Endothelial cell of umbilical vein (primary cell): ENCODE data around the gene MACROD2. TPM values are rescaled to one million over a fixed set of nuclear protein-coding genes. Genes with fewer than 3 reads are reported as not detected.

ENCODE experiments used
- BruUV-seq: library from RNA; stranded (reverse); fragments of 400-500 nt; replicated peaks from 2 replicates; lab custom pipeline; 2021; lab: Mats Ljungman, UMichigan
- CTCF ChIA-PET: fragments of 300-600, 350-600 bp; sonication (Branson Sonifier 250); formaldehyde crosslinking; loops from one replicate; lab custom pipeline; 2021; ENCODE audit warnings: antibody characterized with exemption, inconsistent platforms; lab: Charles Lee
- POLR2A ChIA-PET: fragments of 300-600, 350-600 bp; sonication (Branson Sonifier 250); formaldehyde crosslinking; loops from one replicate; lab custom pipeline; 2021; ENCODE audit warnings: antibody characterized with exemption, inconsistent platforms; lab: Charles Lee
- DNase-seq: peaks from one replicate; pipeline ENCODE4 v3.0.0-alpha.2; 2011; ENCODE audit warnings: low read depth, low spot score
- FAIRE-seq: peaks from 2 replicates; lab custom pipeline; 2011; peaks lifted over from hg19 to GRCh38; lab: Jason Lieb, UNC
- H2AFZ ChIP-seq: 2 replicates; pipeline ENCODE4 v1.6.0; 2012; ENCODE audit warnings: low read depth, low read length, control low read depth, inconsistent platforms
- H3K27ac ChIP-seq: 2 replicates; pipeline ENCODE4 v1.5.1; 2011; ENCODE audit warnings: low read depth, mild to moderate bottlenecking, control low read depth, low read length, moderate library complexity; ENCODE audit not compliant: insufficient read depth
- H3K27me3 ChIP-seq, 2 experiments: 2 replicates each; pipeline versions ENCODE4 v1.6.0 to v1.6.1; 2011; ENCODE audit warnings: low read length in 2 of 2, mixed read lengths in 1 of 2; ENCODE audit not compliant: control insufficient read depth in 2 of 2, insufficient read depth in 2 of 2
- H3K36me3 ChIP-seq, 2 experiments: 2 replicates in 1 of 2; 3 replicates in 1 of 2; pipeline ENCODE4 v1.5.1; 2011; ENCODE audit warnings: low read length in 2 of 2, mild to moderate bottlenecking in 1 of 2, moderate library complexity in 1 of 2; ENCODE audit not compliant: control insufficient read depth in 2 of 2, insufficient read depth in 2 of 2; ENCODE audit errors: extremely low read depth in 1 of 2
- H3K4me1 ChIP-seq: 3 replicates; pipeline ENCODE4 v1.5.1; 2011; ENCODE audit warnings: mild to moderate bottlenecking, low read length; ENCODE audit not compliant: control insufficient read depth, insufficient read depth; ENCODE audit errors: extremely low read depth
- H3K4me2 ChIP-seq: 2 replicates; pipeline ENCODE4 v1.6.1; 2011; ENCODE audit warnings: low read length, control low read depth, mixed read lengths; ENCODE audit not compliant: insufficient read depth
- H3K4me3 ChIP-seq, 3 experiments: fragments of 200-600 bp in 1 of 3; sonication (generic), shearing (Covaris generic) in 1 of 3; replicated peaks in 1 of 3; 2 replicates each; pipeline ENCODE4 v1.5.1; 2011 to 2016; ENCODE audit warnings: control low read depth in 3 of 3, low read length in 3 of 3, mild to moderate bottlenecking in 2 of 3, inconsistent platforms in 1 of 3, low read depth in 1 of 3, moderate library complexity in 1 of 3; ENCODE audit not compliant: insufficient read depth in 1 of 3
- H3K79me2 ChIP-seq: 2 replicates; pipeline ENCODE4 v1.6.0; 2012; ENCODE audit warnings: low read length, inconsistent platforms; ENCODE audit not compliant: control insufficient read depth, insufficient read depth
- H3K9ac ChIP-seq: replicated peaks from 2 replicates; pipeline ENCODE3; 2011; ENCODE audit warnings: low read length, control low read depth; ENCODE audit not compliant: insufficient read depth; ENCODE audit errors: extremely low read depth
- H3K9me1 ChIP-seq: replicated peaks from 3 replicates; pipeline ENCODE4 v1.6.0; 2011; ENCODE audit warnings: mild to moderate bottlenecking, low read length; ENCODE audit not compliant: control insufficient read depth, insufficient read depth; ENCODE audit errors: extremely low read depth
- H3K9me3 ChIP-seq: replicated peaks from 2 replicates; pipeline ENCODE4 v1.5.1; 2012; ENCODE audit warnings: low read length, inconsistent platforms; ENCODE audit not compliant: control insufficient read depth, insufficient read depth
- H4K20me1 ChIP-seq: replicated peaks from 2 replicates; pipeline ENCODE3; 2011; ENCODE audit warnings: mild to moderate bottlenecking, low read length; ENCODE audit not compliant: control insufficient read depth, insufficient read depth; ENCODE audit errors: extremely low read depth
- CTCF ChIP-seq, 2 donors: IDR thresholded peaks; 1 replicate in 1 of 2; 2 replicates in 1 of 2; pipeline ENCODE4 v1.5.1; 2011; ENCODE audit warnings: low read length in 2 of 2, mild to moderate bottlenecking in 2 of 2, moderate library complexity in 2 of 2, control low read depth in 1 of 2, inconsistent platforms in 1 of 2, low read depth in 1 of 2; ENCODE audit not compliant: insufficient read depth in 1 of 2; ENCODE audit errors: extremely low read depth in 1 of 2
- EZH2 ChIP-seq: IDR thresholded peaks from 2 replicates; pipeline ENCODE4 v1.6.1; 2012; ENCODE audit warnings: borderline replicate concordance, low read depth, mild to moderate bottlenecking, moderate library complexity, low read length, inconsistent platforms; ENCODE audit not compliant: severe bottlenecking
- FOS ChIP-seq: IDR thresholded peaks from 2 replicates; pipeline ENCODE4 v1.6.1; 2011; ENCODE audit warnings: mild to moderate bottlenecking, low read length, moderate library complexity, borderline replicate concordance; ENCODE audit not compliant: insufficient read depth
- GATA2 ChIP-seq: IDR thresholded peaks from 2 replicates; pipeline ENCODE4 v1.7.0; 2011; ENCODE audit warnings: low read depth, mild to moderate bottlenecking, moderate library complexity, mixed read lengths, low read length; ENCODE audit not compliant: insufficient read length, insufficient read depth
- JUN ChIP-seq: IDR thresholded peaks from 2 replicates; pipeline ENCODE4 v1.6.1; 2011; ENCODE audit warnings: borderline replicate concordance, low read depth; ENCODE audit not compliant: insufficient read length, insufficient read depth
- MAX ChIP-seq: IDR thresholded peaks from 2 replicates; pipeline ENCODE4 v1.6.1; 2011; ENCODE audit not compliant: insufficient read depth, insufficient read length
- MYC ChIP-seq: IDR thresholded peaks from one replicate; pipeline ENCODE4 v1.6.1; 2011; ENCODE audit warnings: mild to moderate bottlenecking, low read depth, low read length
- POLR2A ChIP-seq: IDR thresholded peaks from 2 replicates; pipeline ENCODE4 v1.6.1; 2012; ENCODE audit warnings: low read depth, mild to moderate bottlenecking, control low read depth, low read length
- POLR2AphosphoS5 ChIP-seq: IDR thresholded peaks from 2 replicates; pipeline ENCODE4 v1.6.1; 2012; ENCODE audit warnings: low read depth, mild to moderate bottlenecking, control low read depth, low read length, moderate library complexity; ENCODE audit not compliant: insufficient read depth
- dilution Hi-C: fragments of 300-500 bp; cut with MboI; formaldehyde crosslinking; loops from one replicate; pipeline ENCODE4 v1.15.0; 2019; ENCODE audit warnings: low sequenced_read_pairs; ENCODE audit not compliant: extremely low pct_ligation_motif_present
- intact Hi-C: fragments of 100-400 bp; cut with micrococcal nuclease; formaldehyde crosslinking; loops from one replicate; pipeline ENCODE4 v1.10.0; 2022
- polyA plus RNA-seq, 4 experiments: library from polyadenylated mRNA; depleted of rRNA in 3 of 4; stranded (reverse) in 3 of 4; unstranded in 1 of 4; fragments of >200 nt; gene quantifications; 2 replicates each; pipeline versions ENCODE4 v1.2.1 to v1.2.3, GENCODE V29; 2011 to 2012; ENCODE audit warnings: missing spikeins in 1 of 4
- total RNA-seq: library from RNA; stranded (reverse); gene quantifications from 2 replicates; pipeline ENCODE4 v1.2.3, GENCODE V29; 2021

MACROD2 gene
- total and polyA plus RNA-seq, 2 donors (not counting 3 experiments of a cell fraction or from before 2014, with no cell fraction given), result 0.11 to 0.73 TPM

- Histone ChIP-seq H4K20me1 (no peaks in the 10 kb centered on the region), H3K27me3 (no peaks in the 10 kb centered on the region), H3K4me3 (no peak overlapping the region), H2AFZ (no peak overlapping the region), H3K9me3 (no peaks in the 10 kb centered on the region), H3K9me1 (no peaks in the 10 kb centered on the region), H3K79me2 (no peaks in the 10 kb centered on the region), H3K9ac (no peak overlapping the region), H3K36me3 (no peaks in the 10 kb centered on the region), H3K27ac (no peak overlapping the region), H3K4me1 (peaks cover 13% of the 10 kb centered on the region), H3K4me2 (no peak overlapping the region)
- ChIA-PET POLR2A (no interaction called here), CTCF (interaction anchor here (0.7 to 2.4 kb wide), 4 partner anchors 22 to 1339 kb away, joined by 3 to 15 read pairs (median 3); partner anchors contain the start of gene FLRT3)
- no peak for FAIRE-seq
- TF ChIP-seq EZH2, result no peak
- TF ChIP-seq FOS, result no peak
- TF ChIP-seq JUN, result no peak
- TF ChIP-seq CTCF (IDR thresholded peaks at IDR 0.05; ENCODE audit: extremely low read depth in 1 of 2, insufficient read depth in 1 of 2, low read depth in 1 of 2, low read length in 2 of 2), result no peak
- no peak for TF ChIP-seq MAX
- no peak for TF ChIP-seq GATA2
- TF ChIP-seq POLR2AphosphoS5, result no peak
- TF ChIP-seq POLR2A, result no peak
- TF ChIP-seq MYC, result no peak
- no TSS peak for BruUV-seq
- no peak for DNase-seq
- dilution Hi-C loops, result no loop called here
- intact Hi-C loops, result no loop called here
Observed at GRCh38 chr20:15675813-15676484, 1680.6 kb downstream of the MACROD2 start.
